Measurements from ENCODE around the gene RAPGEF6.

Gene RAPGEF6

GRCh38 chr5:131635684-131636572 is 899 bp upstream of the RAPGEF6 start:
- Histone ChIP-seq H3K27me3 (ENCODE audit: insufficient read depth, poor library complexity, severe bottlenecking) (no peaks in the 10 kb centered on the region), H3K4me3 (replicated peaks; ENCODE audit: insufficient read depth, low read length) (peak overlapping the region; percentile 40), H3K27ac (replicated peaks) (peak overlapping the region; percentile 97)
- TF ChIP-seq REST (IDR thresholded peaks at IDR 0.05; ENCODE audit: insufficient replicate concordance, low read depth) (peak; percentile 42), GABPA (IDR thresholded peaks at IDR 0.05; ENCODE audit: low read depth) (no peak), CTCF (IDR thresholded peaks at IDR 0.05; ENCODE audit: insufficient read depth, low read length) (no peak), POLR2AphosphoS5 (IDR thresholded peaks at IDR 0.05; ENCODE audit: low read depth) (peak; percentile 7; the same call in 1 of the 2 replicates), SPI1 (IDR thresholded peaks at IDR 0.05; ENCODE audit: borderline replicate concordance, low read depth) (0 out of 2 replicates have a peak, but pooled peaks have one; percentile 0)
- no peak for DNase-seq (ENCODE audit: low read depth in 1 of 2, low spot score in 1 of 2)

GRCh38 chr5:131634666-131634995 is 398 bp downstream of the RAPGEF6 start:
- Histone ChIP-seq H3K27me3 (ENCODE audit: insufficient read depth, poor library complexity, severe bottlenecking) (no peaks in the 10 kb centered on the region), H3K4me3 (replicated peaks; ENCODE audit: insufficient read depth, low read length) (peak overlapping the region; percentile 70), H3K27ac (replicated peaks) (peak overlapping the region; percentile 97)
- peak; percentile 26 to 42 for DNase-seq (ENCODE audit: low read depth in 1 of 2, low spot score in 1 of 2)
- TF ChIP-seq REST (IDR thresholded peaks at IDR 0.05; ENCODE audit: insufficient replicate concordance, low read depth) (no peak), CTCF (IDR thresholded peaks at IDR 0.05; ENCODE audit: insufficient read depth, low read length) (no peak), GABPA (IDR thresholded peaks at IDR 0.05; ENCODE audit: low read depth) (no peak), SPI1 (IDR thresholded peaks at IDR 0.05; ENCODE audit: borderline replicate concordance, low read depth) (no peak), POLR2AphosphoS5 (IDR thresholded peaks at IDR 0.05; ENCODE audit: low read depth) (no peak)

GRCh38 chr5:131634238-131634637 is 791 bp downstream of the RAPGEF6 start:
- no peak for TF ChIP-seq POLR2AphosphoS5 (IDR thresholded peaks at IDR 0.05; ENCODE audit: low read depth)
- no peak for TF ChIP-seq GABPA (IDR thresholded peaks at IDR 0.05; ENCODE audit: low read depth)
- no peak for TF ChIP-seq REST (IDR thresholded peaks at IDR 0.05; ENCODE audit: insufficient replicate concordance, low read depth)
- TF ChIP-seq SPI1 (IDR thresholded peaks at IDR 0.05; ENCODE audit: borderline replicate concordance, low read depth): no peak
- no peak for TF ChIP-seq CTCF (IDR thresholded peaks at IDR 0.05; ENCODE audit: insufficient read depth, low read length)
- no peak for DNase-seq (ENCODE audit: low read depth in 1 of 2, low spot score in 1 of 2)
- Histone ChIP-seq H3K27ac (replicated peaks) (peak overlapping the region; percentile 97), H3K27me3 (ENCODE audit: insufficient read depth, poor library complexity, severe bottlenecking) (no peaks in the 10 kb centered on the region), H3K4me3 (replicated peaks; ENCODE audit: insufficient read depth, low read length) (peak overlapping the region; percentile 70)
